NCI-H1048 (cell line): ENCODE data around the gene ACE2.
"Not testable (repeated sequence)": the region's sequence is repeated elsewhere in the genome, so short reads cannot be mapped to it uniquely, and the experiment has no call there.

ENCODE experiments used
- DNase-seq: peaks from one replicate; lab custom pipeline; 2025; lab: John Stamatoyannopoulos, UW

ACE2 gene

GRCh38 chrX:15600745-15601144 is at the start of gene ACE2:
TSS of gene ACE2 (minus strand) at chrX:15600960. CDS start at chrX:15600911, 49 bp downstream.
- no peak for DNase-seq

- not testable (repeated sequence) for DNase-seq
Measured at GRCh38 chrX:15647510-15647909, 46.8 kb upstream of the ACE2 start.

- DNase-seq: no peak
Measured at GRCh38 chrX:15646543-15646942, 45.8 kb upstream of the ACE2 start.

DNA sequence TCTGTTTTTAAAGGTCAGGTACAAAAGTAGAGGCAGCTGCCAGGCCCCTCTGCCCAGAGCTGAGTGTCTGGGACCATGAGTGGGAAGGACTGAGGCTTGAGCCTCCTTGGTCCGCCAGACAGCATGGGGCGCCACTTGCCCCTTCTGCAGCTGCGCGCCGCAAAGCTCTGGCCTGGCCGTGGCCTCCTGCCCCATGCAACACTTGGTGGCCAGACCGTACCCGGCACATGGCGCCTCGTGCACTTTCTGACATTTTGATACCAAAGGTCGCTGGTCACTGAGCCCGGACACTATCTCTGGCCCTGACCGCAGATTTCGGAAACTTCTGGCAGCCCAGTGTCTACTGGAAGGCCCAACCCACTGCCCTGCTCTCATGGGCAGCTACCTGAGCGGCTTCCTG is 45.3 kb upstream of the ACE2 start:
- no peak for DNase-seq

DNA sequence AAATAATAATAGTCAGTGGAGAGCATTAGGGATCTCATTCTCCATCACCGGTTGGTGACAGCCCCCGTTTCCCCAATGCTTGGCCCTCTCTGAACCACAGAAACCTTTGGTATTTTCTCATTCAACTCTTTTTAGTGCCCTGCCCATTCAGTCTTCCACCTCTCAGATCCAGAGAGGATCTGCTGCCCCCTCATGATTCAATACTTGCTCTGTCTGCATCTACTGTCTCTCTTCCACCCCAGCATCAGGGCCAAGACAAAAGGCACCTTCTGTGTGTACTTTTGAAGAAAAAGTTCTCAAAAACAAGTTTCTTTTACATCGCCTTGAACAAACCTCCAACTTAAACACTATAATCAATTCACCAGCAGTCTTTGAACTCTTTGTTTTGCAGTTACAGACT is 44.5 kb upstream of the ACE2 start:
- no peak for DNase-seq

GRCh38 chrX:15644560-15644872 is 43.8 kb upstream of the ACE2 start:
- no peak for DNase-seq

DNA sequence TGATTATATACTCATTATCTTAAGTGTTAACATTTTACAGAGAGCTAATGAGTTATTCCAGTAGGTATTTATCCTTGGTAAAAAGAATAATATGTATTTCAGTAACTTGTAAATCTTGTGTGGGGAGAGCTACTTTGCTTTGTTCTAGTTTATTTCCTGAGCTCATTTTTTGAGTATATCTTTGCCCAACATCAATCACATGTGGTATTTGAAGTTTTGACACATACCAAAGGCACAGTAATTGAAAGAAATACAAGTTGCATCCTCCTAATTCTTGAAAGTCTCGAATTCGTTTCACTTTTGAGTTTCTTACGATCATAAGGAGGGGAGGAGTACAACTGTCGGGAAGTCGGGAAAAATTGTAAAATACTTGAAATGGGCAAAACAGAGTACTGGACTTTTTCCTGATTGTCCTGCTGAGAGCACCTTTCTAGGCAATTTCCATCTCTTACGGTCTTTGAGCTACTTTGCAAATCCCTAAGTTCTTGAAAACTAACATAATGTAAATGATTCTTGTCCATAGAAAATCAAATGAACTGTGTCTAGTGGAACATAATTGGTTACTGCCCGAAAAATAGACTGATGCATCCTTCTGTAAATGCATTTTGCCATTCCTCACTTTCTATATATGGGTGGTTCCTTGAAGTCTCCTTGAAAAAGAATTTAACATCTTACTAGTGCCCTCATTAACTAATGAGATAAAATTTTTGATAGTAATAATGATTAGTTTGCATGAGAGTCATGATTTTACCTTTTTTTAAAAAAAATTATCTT is 43.2 kb upstream of the ACE2 start:
- DNase-seq: no peak

DNA sequence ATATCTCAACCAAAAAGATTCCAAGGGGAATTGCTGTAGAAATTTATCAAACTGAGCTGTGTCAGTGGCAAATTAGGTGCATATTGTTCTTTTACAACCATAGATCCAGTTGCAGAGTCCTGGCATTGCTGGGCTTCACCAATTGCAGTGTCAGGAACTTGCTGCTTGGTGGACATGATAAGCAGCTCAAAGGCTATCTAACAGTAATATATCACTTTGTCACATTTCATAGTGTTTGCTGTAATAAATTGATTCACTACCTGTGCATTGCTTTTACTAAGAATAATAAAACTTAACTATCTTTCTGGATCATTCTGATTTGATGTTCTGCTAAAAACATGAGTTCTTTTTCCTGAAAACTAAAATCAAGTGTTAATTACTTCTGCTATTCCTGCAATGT is 30.9 kb upstream of the ACE2 start:
- no peak for DNase-seq

DNA sequence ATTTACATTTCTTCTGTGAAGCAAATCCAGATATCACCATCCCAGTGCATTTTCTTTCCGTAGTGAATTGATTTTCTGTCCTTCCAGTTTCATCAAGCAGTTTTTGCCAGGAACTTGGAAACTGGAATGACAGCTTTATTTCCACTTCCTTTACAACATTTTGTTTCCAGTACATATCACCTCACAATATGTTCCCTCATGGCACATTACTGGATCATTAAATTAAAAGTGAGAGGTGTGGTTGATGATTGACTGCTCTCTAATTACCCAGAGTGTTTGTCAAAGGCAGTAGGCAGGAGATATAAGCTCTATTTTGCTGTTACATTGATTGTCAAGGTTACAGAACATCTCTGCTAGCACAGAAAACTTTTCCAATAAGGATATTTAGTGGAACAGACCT is 22.3 kb upstream of the ACE2 start:
- DNase-seq: no peak

- DNase-seq: no peak
Measured at GRCh38 chrX:15619053-15619755, 18.4 kb upstream of the ACE2 start.

DNA sequence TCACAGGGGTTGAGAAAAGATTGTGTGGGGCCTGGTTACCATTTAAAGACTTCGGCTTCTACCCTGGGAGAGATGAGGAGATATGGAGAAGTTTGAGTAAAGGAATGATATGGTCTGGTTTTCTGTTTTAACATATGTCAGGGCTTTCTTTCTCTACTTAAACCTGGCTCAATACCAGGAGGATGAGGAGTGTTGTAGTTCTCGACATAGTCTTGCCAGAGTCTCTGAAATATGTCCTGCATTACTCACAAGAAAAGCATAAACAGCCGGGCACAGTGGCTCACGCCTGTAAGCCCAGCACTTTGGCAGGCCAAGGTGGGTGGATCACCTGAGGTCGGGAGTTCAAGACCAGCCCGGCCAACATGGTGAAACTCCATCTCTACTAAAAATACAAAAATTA is 16.4 kb upstream of the ACE2 start:
- no peak for DNase-seq

DNA sequence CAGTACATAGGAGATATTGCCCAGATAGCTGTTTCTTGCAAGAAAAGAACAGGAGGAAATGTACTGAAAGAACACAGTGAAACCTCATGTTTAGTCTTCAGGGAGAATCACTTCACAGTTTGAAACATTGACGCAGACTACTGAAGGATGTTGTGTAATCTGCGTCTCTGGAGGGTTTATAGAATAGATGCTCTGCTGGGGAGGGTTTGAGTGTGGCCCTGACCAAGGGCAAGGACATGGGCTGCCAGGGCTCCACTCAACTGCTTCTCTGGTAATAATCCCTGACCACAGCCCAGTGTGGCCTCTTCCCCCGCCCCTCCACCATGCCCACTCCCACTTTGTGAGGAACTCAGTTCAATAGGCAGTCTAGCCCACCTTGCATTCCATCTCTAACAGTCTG is 15.8 kb upstream of the ACE2 start:
- no peak for DNase-seq

- no peak for DNase-seq
Measured at GRCh38 chrX:15607067-15607466, 6.3 kb upstream of the ACE2 start.

- no peak for DNase-seq
Measured at GRCh38 chrX:15606136-15606535, 5.4 kb upstream of the ACE2 start.

- DNase-seq: no peak
Measured at GRCh38 chrX:15605226-15605625, 4.5 kb upstream of the ACE2 start.

DNA sequence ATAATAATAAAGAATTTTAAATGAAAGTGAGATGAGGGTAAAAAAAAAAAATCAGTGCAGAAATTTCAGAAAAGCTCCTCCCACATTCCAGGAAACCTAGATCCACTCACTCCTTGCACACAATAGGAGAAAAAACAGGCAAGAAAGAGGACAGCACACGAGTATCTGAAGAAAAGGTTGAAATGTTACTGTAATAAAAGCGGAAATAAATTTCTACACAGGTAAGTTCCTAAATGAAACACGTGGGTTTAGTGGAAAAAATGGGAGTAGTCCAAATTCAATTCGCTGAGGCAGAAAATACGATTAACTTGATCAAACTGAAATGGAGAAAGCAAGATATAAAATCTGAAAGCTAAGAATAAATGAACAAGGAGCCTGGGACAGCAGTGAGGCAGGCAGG is 2.0 kb upstream of the ACE2 start:
- DNase-seq: no peak

- no peak for DNase-seq
Measured at GRCh38 chrX:15601932-15602331, 1.2 kb upstream of the ACE2 start.

DNA sequence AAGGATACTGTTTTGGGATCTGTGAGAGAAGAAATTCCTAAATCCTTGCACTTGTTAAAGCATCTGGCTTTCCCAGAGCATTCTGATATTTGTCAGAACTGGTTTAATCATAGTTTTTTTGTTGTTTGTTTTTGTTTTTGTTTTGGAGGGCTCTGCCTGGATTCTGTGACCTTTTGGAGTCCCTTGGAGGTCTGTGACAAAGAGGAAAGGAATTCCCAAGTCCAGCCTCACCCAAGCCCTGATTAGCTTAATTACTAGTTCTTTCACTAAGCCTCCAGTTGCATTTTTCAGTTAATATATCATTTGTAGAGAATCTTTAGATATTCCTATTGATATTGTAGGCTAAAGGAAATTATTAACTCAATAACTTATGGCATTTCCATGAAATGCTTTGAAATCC is 711 bp downstream of the ACE2 start:
- no peak for DNase-seq

DNA sequence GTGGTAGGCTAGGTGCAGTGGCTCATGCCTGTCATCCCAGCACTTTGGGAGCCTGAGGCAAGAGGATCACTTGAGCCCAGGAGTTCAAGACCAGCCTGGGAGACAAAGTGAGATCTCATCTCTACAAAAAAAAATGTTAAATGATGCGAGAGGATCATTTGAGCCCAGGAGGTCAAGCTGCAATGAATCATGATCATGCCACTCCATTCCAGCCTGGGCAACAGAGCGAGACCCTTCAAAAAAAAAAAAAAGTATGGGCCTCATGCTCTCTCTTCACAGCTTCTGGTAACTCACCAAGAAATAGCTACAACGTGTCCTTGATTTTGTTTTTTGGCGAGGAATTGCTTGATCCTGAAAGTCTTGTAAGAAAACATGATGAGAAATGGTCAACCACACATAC is 1.3 kb downstream of the ACE2 start:
- DNase-seq: no peak

DNA sequence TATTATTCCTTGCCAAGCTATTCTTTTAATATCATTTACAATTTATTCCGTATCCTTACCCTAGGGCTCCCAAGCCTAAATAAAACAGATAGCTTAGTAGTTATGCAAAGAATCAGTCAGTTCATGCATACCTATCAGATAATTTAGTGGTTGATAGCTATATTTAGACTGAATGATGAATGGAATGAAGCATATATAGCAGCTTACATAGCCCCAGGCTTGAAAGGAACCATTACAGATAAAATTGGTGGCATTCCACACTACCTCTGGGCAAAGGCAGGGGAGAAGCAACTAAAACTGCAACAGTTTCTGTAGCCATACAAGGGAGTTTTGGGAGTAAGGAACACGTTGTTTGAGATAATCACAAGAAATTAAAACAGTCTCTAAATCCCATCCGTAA is 2.7 kb downstream of the ACE2 start:
- DNase-seq: no peak

- no peak for DNase-seq
Measured at GRCh38 chrX:15594371-15594770, 6.4 kb downstream of the ACE2 start.

GRCh38 chrX:15579778-15580747 is 20.7 kb downstream of the ACE2 start:
- DNase-seq: no peak

GRCh38 chrX:15576019-15576418 is 24.7 kb downstream of the ACE2 start:
- DNase-seq: no peak
